MV-4-11 (cell line): ENCODE measurements around the gene NBDY.
"Not testable (repeated sequence)": the region's sequence is repeated elsewhere in the genome, so short reads cannot be mapped to it uniquely, and the experiment has no call there.

ENCODE experiments used
- DNase-seq: peaks from one replicate; lab custom pipeline; 2025; lab: John Stamatoyannopoulos, UW

Gene NBDY

GRCh38 chrX:56764153-56764974, 35.3 kb downstream of the NBDY start:
- no peak for DNase-seq

- no peak for DNase-seq
These were observed 36.1 kb downstream of the NBDY start for GRCh38 chrX:56764975-56765791.

GRCh38 chrX:56765811-56766553, 36.9 kb downstream of the NBDY start:
- DNase-seq: no peak

GRCh38 chrX:56766554-56767347, 37.7 kb downstream of the NBDY start:
- no peak for DNase-seq

GRCh38 chrX:56767348-56768119, 38.5 kb downstream of the NBDY start:
- not testable (repeated sequence) for DNase-seq

- not testable (repeated sequence) for DNase-seq
These were observed 39.1 kb downstream of the NBDY start for GRCh38 chrX:56768120-56768660.

GRCh38 chrX:56772675-56773521, 43.9 kb downstream of the NBDY start:
- DNase-seq: not testable (repeated sequence)

GRCh38 chrX:56773522-56774060, 44.5 kb downstream of the NBDY start:
- not testable (repeated sequence) for DNase-seq

- DNase-seq: not testable (repeated sequence)
These were observed 49.3 kb downstream of the NBDY start for GRCh38 chrX:56778099-56778923.

GRCh38 chrX:56778924-56779468, 50.0 kb downstream of the NBDY start:
- DNase-seq: not testable (repeated sequence)

- DNase-seq: not testable (repeated sequence)
These were observed 51.9 kb downstream of the NBDY start for GRCh38 chrX:56780681-56781649.

GRCh38 chrX:56782352-56782751, 53.3 kb downstream of the NBDY start:
- peak; percentile 75 for DNase-seq

GRCh38 chrX:56782791-56783449, 53.9 kb downstream of the NBDY start:
- no peak for DNase-seq

GRCh38 chrX:56783450-56783831, 54.4 kb downstream of the NBDY start:
- DNase-seq: no peak

- no peak for DNase-seq
These were observed 55.1 kb downstream of the NBDY start for GRCh38 chrX:56783996-56784620.

- DNase-seq: no peak
These were observed 55.6 kb downstream of the NBDY start for GRCh38 chrX:56784666-56785065.
